ENCODE data around the gene KCTD5.

DNA sequence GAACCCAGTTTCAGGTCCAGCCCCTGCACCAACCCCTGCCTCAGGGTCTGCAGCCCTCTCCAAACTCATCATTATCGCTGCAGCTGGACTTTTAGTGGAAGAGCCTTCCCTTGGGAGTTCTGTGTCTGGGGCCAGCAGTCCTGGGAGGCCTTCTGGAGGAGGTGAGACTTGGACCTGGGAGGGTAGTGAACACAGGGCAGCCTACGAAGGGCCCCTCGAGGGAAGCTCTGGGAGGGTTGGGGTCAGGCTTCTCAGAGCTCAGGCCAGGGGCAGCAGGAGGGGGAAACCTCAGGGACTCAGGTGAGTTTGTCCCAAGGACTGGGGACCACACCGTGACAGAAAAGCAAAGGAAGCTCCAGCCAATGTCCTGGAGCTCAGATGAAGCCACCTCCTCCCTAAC lies 58.8 kb downstream of the KCTD5 start:
- TF ChIP-seq POLR2AphosphoS5 (IDR thresholded peaks at IDR 0.05; ENCODE audit: low read length) = no peak
- TF ChIP-seq RFX5 (IDR thresholded peaks at IDR 0.05; ENCODE audit: low read depth, low read length) = no peak
- TF ChIP-seq CREB1 (IDR thresholded peaks at IDR 0.05; ENCODE audit: low read depth) = no peak
- no peak for TF ChIP-seq NR2C2 (IDR thresholded peaks at IDR 0.05; ENCODE audit: borderline replicate concordance, control insufficient read depth, insufficient read length, low read depth)

All from GM12878 (cell line).